ENCODE data around the gene HIPK3.

GRCh38 chr11:33281758-33282157 is 24.6 kb downstream of the HIPK3 start:
- TF ChIP-seq, protein P1, sequence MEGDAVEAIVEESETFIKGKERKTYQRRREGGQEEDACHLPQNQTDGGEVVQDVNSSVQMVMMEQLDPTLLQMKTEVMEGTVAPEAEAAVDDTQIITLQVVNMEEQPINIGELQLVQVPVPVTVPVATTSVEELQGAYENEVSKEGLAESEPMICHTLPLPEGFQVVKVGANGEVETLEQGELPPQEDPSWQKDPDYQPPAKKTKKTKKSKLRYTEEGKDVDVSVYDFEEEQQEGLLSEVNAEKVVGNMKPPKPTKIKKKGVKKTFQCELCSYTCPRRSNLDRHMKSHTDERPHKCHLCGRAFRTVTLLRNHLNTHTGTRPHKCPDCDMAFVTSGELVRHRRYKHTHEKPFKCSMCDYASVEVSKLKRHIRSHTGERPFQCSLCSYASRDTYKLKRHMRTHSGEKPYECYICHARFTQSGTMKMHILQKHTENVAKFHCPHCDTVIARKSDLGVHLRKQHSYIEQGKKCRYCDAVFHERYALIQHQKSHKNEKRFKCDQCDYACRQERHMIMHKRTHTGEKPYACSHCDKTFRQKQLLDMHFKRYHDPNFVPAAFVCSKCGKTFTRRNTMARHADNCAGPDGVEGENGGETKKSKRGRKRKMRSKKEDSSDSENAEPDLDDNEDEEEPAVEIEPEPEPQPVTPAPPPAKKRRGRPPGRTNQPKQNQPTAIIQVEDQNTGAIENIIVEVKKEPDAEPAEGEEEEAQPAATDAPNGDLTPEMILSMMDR (conservative IDR thresholded peaks at IDR 0.05): no peak
- no peak for TF ChIP-seq EZH2 (IDR thresholded peaks at IDR 0.05; ENCODE audit: low read depth)
